Central memory CD8-positive, alpha-beta T cell (primary cell): Measurements from ENCODE around the gene UBE2K.
A peak's percentile ranks its signal among the peaks of the same experiment; 100 is the strongest.
"Not testable (repeated sequence)": the region's sequence is repeated elsewhere in the genome, so short reads cannot be mapped to it uniquely, and the experiment has no call there.

ENCODE experiments used
- ATAC-seq: fragments of 150-1000 bp; cut with Tn5 transposase; replicated peaks from 2 replicates; pipeline ENCODE4 v1.10.0; 2022; ENCODE audit warnings: mild to moderate bottlenecking, moderate FRiP score, moderate number of reproducible peaks; ENCODE audit not compliant: poor library complexity, severe bottlenecking; ENCODE audit errors: extremely low read depth
- DNase-seq, 2 donors: peaks; one replicate each; pipeline ENCODE4 v3.0.0; 2021; ENCODE audit warnings: low spot score in 2 of 2
- H3K27ac Mint-ChIP-seq: one replicate; pipeline ENCODE4 v1.8.0; 2022; ENCODE audit warnings: low read depth, mild to moderate bottlenecking, moderate library complexity, mixed read lengths
- H3K27me3 Mint-ChIP-seq: one replicate; pipeline ENCODE4 v1.8.0; 2022; ENCODE audit warnings: mixed read lengths
- H3K36me3 Mint-ChIP-seq: one replicate; pipeline ENCODE4 v1.8.0; 2022; ENCODE audit warnings: mild to moderate bottlenecking, moderate library complexity, mixed read lengths; ENCODE audit not compliant: insufficient read depth
- H3K4me1 Mint-ChIP-seq: one replicate; pipeline ENCODE4 v1.8.0; 2022; ENCODE audit warnings: mixed read lengths
- H3K4me3 Mint-ChIP-seq: one replicate; pipeline ENCODE4 v1.8.0; 2022; ENCODE audit warnings: mild to moderate bottlenecking, moderate library complexity, mixed read lengths
- H3K9me3 Mint-ChIP-seq: one replicate; pipeline ENCODE4 v1.8.0; 2022; ENCODE audit warnings: mixed read lengths

UBE2K gene

GRCh38 chr4:39718366-39719323, 20.7 kb downstream of the UBE2K start:
- DNase-seq (no peak), ATAC-seq (peak; percentile 69)
- Mint-ChIP-seq H3K4me3 (peak overlapping the region; percentile 19), H3K4me1 (peaks cover 52% of the 10 kb centered on the region), H3K27ac (peak overlapping the region; percentile 9), H3K9me3 (no peaks in the 10 kb centered on the region), H3K27me3 (no peaks in the 10 kb centered on the region), H3K36me3 (peaks cover 7% of the 10 kb centered on the region)

- Mint-ChIP-seq H3K4me3 (no peak overlapping the region), H3K27ac (peak overlapping the region; percentile 1), H3K27me3 (no peaks in the 10 kb centered on the region), H3K36me3 (peaks cover 7% of the 10 kb centered on the region), H3K9me3 (no peaks in the 10 kb centered on the region), H3K4me1 (peaks cover 45% of the 10 kb centered on the region)
- no peak for DNase-seq
- ATAC-seq = no peak
Observed at GRCh38 chr4:39719804-39720580, 22.1 kb downstream of the UBE2K start.

- H3K27ac Mint-ChIP-seq, ATAC-seq, H3K9me3 Mint-ChIP-seq, DNase-seq, H3K27me3 Mint-ChIP-seq, H3K4me3 Mint-ChIP-seq: not testable (repeated sequence)
- Mint-ChIP-seq H3K4me1 (peaks cover 45% of the 10 kb centered on the region), H3K36me3 (peaks cover 10% of the 10 kb centered on the region)
Observed at GRCh38 chr4:39721273-39721672, 23.3 kb downstream of the UBE2K start.

GRCh38 chr4:39721788-39722187, 23.9 kb downstream of the UBE2K start:
- ATAC-seq (no peak), DNase-seq (no peak)
- Mint-ChIP-seq H3K36me3 (peaks cover 13% of the 10 kb centered on the region), H3K27me3 (no peaks in the 10 kb centered on the region), H3K9me3 (no peaks in the 10 kb centered on the region), H3K4me1 (peaks cover 50% of the 10 kb centered on the region), H3K4me3 (no peak overlapping the region), H3K27ac (no peak overlapping the region)

GRCh38 chr4:39729557-39729956, 31.6 kb downstream of the UBE2K start:
- Mint-ChIP-seq H3K27me3 (no peaks in the 10 kb centered on the region), H3K4me1 (peaks cover 41% of the 10 kb centered on the region), H3K9me3 (no peaks in the 10 kb centered on the region), H3K27ac (peak overlapping the region; percentile 64), H3K4me3 (no peak overlapping the region), H3K36me3 (peaks cover 21% of the 10 kb centered on the region)
- DNase-seq (no peak), ATAC-seq (no peak)

GRCh38 chr4:39730072-39730471, 32.1 kb downstream of the UBE2K start:
- DNase-seq = no peak
- peaks cover 41% of the 10 kb centered on the region for H3K4me1 Mint-ChIP-seq
- ATAC-seq = no peak
- H3K27ac Mint-ChIP-seq = peak overlapping the region; percentile 64
- H3K9me3 Mint-ChIP-seq = no peaks in the 10 kb centered on the region
- no peak overlapping the region for H3K4me3 Mint-ChIP-seq
- no peaks in the 10 kb centered on the region for H3K27me3 Mint-ChIP-seq
- H3K36me3 Mint-ChIP-seq = peaks cover 22% of the 10 kb centered on the region

- Mint-ChIP-seq H3K4me1 (peaks cover 33% of the 10 kb centered on the region), H3K9me3 (no peaks in the 10 kb centered on the region), H3K4me3 (no peak overlapping the region), H3K27ac (no peak overlapping the region), H3K36me3 (peaks cover 18% of the 10 kb centered on the region), H3K27me3 (no peaks in the 10 kb centered on the region)
- no peak for ATAC-seq
- no peak for DNase-seq
Observed at GRCh38 chr4:39731908-39732307, 34.0 kb downstream of the UBE2K start.

GRCh38 chr4:39732728-39733127, 34.8 kb downstream of the UBE2K start:
- Mint-ChIP-seq H3K36me3 (peaks cover 16% of the 10 kb centered on the region), H3K4me3 (no peak overlapping the region), H3K9me3 (no peaks in the 10 kb centered on the region), H3K4me1 (peaks cover 29% of the 10 kb centered on the region), H3K27me3 (no peaks in the 10 kb centered on the region), H3K27ac (peak overlapping the region; percentile 29)
- DNase-seq (no peak), ATAC-seq (no peak)

GRCh38 chr4:39739591-39739990, 41.7 kb downstream of the UBE2K start:
- not testable (repeated sequence) for H3K27ac Mint-ChIP-seq, H3K27me3 Mint-ChIP-seq, H3K9me3 Mint-ChIP-seq, DNase-seq, ATAC-seq, H3K4me3 Mint-ChIP-seq, H3K4me1 Mint-ChIP-seq
- peaks cover 20% of the 10 kb centered on the region for H3K36me3 Mint-ChIP-seq

GRCh38 chr4:39741401-39741800, 43.5 kb downstream of the UBE2K start:
- H3K4me3 Mint-ChIP-seq = no peak overlapping the region
- DNase-seq (no peak), ATAC-seq (no peak)
- no peak overlapping the region for H3K27ac Mint-ChIP-seq
- H3K9me3 Mint-ChIP-seq = no peaks in the 10 kb centered on the region
- no peaks in the 10 kb centered on the region for H3K27me3 Mint-ChIP-seq
- H3K4me1 Mint-ChIP-seq = peaks cover 5% of the 10 kb centered on the region
- H3K36me3 Mint-ChIP-seq = peaks cover 18% of the 10 kb centered on the region

GRCh38 chr4:39745920-39746319, 48.0 kb downstream of the UBE2K start:
- no peak overlapping the region for H3K4me3 Mint-ChIP-seq
- H3K4me1 Mint-ChIP-seq = peaks cover 12% of the 10 kb centered on the region
- H3K27me3 Mint-ChIP-seq = no peaks in the 10 kb centered on the region
- peaks cover 33% of the 10 kb centered on the region for H3K36me3 Mint-ChIP-seq
- H3K9me3 Mint-ChIP-seq = no peaks in the 10 kb centered on the region
- ATAC-seq (no peak), DNase-seq (no peak)
- H3K27ac Mint-ChIP-seq = no peak overlapping the region

- DNase-seq (no peak), ATAC-seq (no peak)
- H3K36me3 Mint-ChIP-seq = peaks cover 20% of the 10 kb centered on the region
- no peaks in the 10 kb centered on the region for H3K9me3 Mint-ChIP-seq
- no peaks in the 10 kb centered on the region for H3K27me3 Mint-ChIP-seq
- H3K4me1 Mint-ChIP-seq = peaks cover 31% of the 10 kb centered on the region
- H3K4me3 Mint-ChIP-seq = no peak overlapping the region
- no peak overlapping the region for H3K27ac Mint-ChIP-seq
Observed at GRCh38 chr4:39750216-39750615, 52.3 kb downstream of the UBE2K start.
